ENCODE measurements around the gene IDNK.

IDNK gene

GRCh38 chr9:83636813-83637212 is 13.9 kb downstream of the IDNK start:
- no peak for DNase-seq

GRCh38 chr9:83637389-83637788 is 14.4 kb downstream of the IDNK start:
- DNase-seq, result no peak

GRCh38 chr9:83639266-83639665 is 16.3 kb downstream of the IDNK start:
- no peak for DNase-seq

- DNase-seq, result no peak
These were observed 19.9 kb downstream of the IDNK start for GRCh38 chr9:83642793-83643192.

- no peak for DNase-seq
These were observed 23.7 kb downstream of the IDNK start for GRCh38 chr9:83646500-83647239.

- DNase-seq, result no peak
These were observed 26.1 kb downstream of the IDNK start for GRCh38 chr9:83649080-83649479.

- no peak for DNase-seq
These were observed 26.6 kb downstream of the IDNK start for GRCh38 chr9:83649515-83649914.

GRCh38 chr9:83651558-83651957 is 28.6 kb downstream of the IDNK start:
- no peak for DNase-seq

GRCh38 chr9:83652433-83652832 is 29.5 kb downstream of the IDNK start:
- DNase-seq, result no peak

- no peak for DNase-seq
These were observed 32.5 kb downstream of the IDNK start for GRCh38 chr9:83655433-83655832.

GRCh38 chr9:83656032-83656680 is 33.2 kb downstream of the IDNK start:
- no peak for DNase-seq

GRCh38 chr9:83656952-83657351 is 34.0 kb downstream of the IDNK start:
- DNase-seq, result no peak

- DNase-seq, result no peak
These were observed 40.0 kb downstream of the IDNK start for GRCh38 chr9:83662933-83663332.

GRCh38 chr9:83665580-83666200 is 42.7 kb downstream of the IDNK start:
- no peak for DNase-seq

- no peak for DNase-seq
These were observed 46.1 kb downstream of the IDNK start for GRCh38 chr9:83669067-83669466.

- no peak for DNase-seq
These were observed 47.4 kb downstream of the IDNK start for GRCh38 chr9:83670381-83670780.

GRCh38 chr9:83671451-83671850 is 48.5 kb downstream of the IDNK start:
- DNase-seq, result no peak

- no peak for DNase-seq
These were observed 52.5 kb downstream of the IDNK start for GRCh38 chr9:83675466-83675865.

GRCh38 chr9:83677596-83677995 is 54.7 kb downstream of the IDNK start:
- no peak for DNase-seq

GRCh38 chr9:83680233-83680632 is 57.3 kb downstream of the IDNK start:
- no peak for DNase-seq

GRCh38 chr9:83681490-83681889 is 58.5 kb downstream of the IDNK start:
- DNase-seq, result no peak

- no peak for DNase-seq
These were observed 66.0 kb downstream of the IDNK start for GRCh38 chr9:83688921-83689320.

GRCh38 chr9:83691492-83691891 is 68.5 kb downstream of the IDNK start:
- no peak for DNase-seq
